GM12878 (cell line): ENCODE results near the gene NRAS. TPM values are rescaled to one million over a fixed set of nuclear protein-coding genes. Genes with fewer than 3 reads are reported as not detected.

Source experiments
- ATAC-seq: fragments of 200-7000 bp; cut with Tn5 transposase; 3 replicates; pipeline ENCODE4 v1.9.1; 2020; ENCODE audit warnings: mild to moderate bottlenecking, moderate library complexity
- BruUV-seq: library from RNA; stranded (reverse); fragments of 400-500 nt; replicated peaks from 2 replicates; lab custom pipeline; 2021; lab: Mats Ljungman, UMichigan
- CTCF ChIA-PET: fragments of 300-600 bp; sonication (Branson Sonifier 250); formaldehyde crosslinking; extraction: SDS; loops from one replicate; lab custom pipeline; 2021; ENCODE audit warnings: inconsistent platforms; lab: Yijun Ruan, JAX
- POLR2A ChIA-PET: fragments of 350-600 bp; formaldehyde crosslinking; extraction: SDS; loops from one replicate; lab custom pipeline; 2021; ENCODE audit warnings: inconsistent platforms; lab: Charles Lee
- RAD21 ChIA-PET: fragments of 300-600 bp; sonication (Branson Sonifier 250); formaldehyde crosslinking; loops from one replicate; lab custom pipeline; 2023; ENCODE audit warnings: antibody characterized with exemption; ENCODE audit not compliant: unreplicated experiment; lab: Charles Lee
- SMC1A ChIA-PET: fragments of 300-600 bp; sonication (Branson Sonifier 250); formaldehyde crosslinking; loops from one replicate; lab custom pipeline; 2023; ENCODE audit not compliant: unreplicated experiment, uncharacterized antibody; lab: Charles Lee
- DNase-seq: peaks from one replicate; pipeline ENCODE4 v3.0.0-alpha.2; 2011; ENCODE audit warnings: low read depth, low spot score
- FAIRE-seq: peaks from 3 replicates; lab custom pipeline; 2011; peaks lifted over from hg19 to GRCh38; lab: Jason Lieb, UNC
- H2AFZ ChIP-seq: 2 replicates; pipeline ENCODE4 v1.6.0; 2011; ENCODE audit warnings: low read depth, low read length, control low read depth; ENCODE audit not compliant: control insufficient read depth
- H3K27ac ChIP-seq: 2 replicates; pipeline ENCODE4 v1.5.1; 2011; ENCODE audit warnings: control low read depth; ENCODE audit not compliant: control insufficient read depth, insufficient read depth
- H3K27me3 ChIP-seq, 2 experiments: replicated peaks in 1 of 2; 2 replicates each; pipeline versions ENCODE4 v1.6.0 to v1.6.1; 2011; ENCODE audit warnings: low read length in 1 of 2; ENCODE audit not compliant: control insufficient read depth in 2 of 2, insufficient read depth in 2 of 2
- H3K36me3 ChIP-seq, 2 experiments: 2 replicates each; pipeline ENCODE4 v1.5.1; 2011; ENCODE audit warnings: low read length in 1 of 2; ENCODE audit not compliant: control insufficient read depth in 2 of 2, insufficient read depth in 2 of 2
- H3K4me1 ChIP-seq: 2 replicates; pipeline ENCODE4 v1.6.1; 2011; ENCODE audit warnings: mild to moderate bottlenecking, low read length, moderate library complexity, mixed read lengths; ENCODE audit not compliant: control insufficient read depth, insufficient read depth
- H3K4me2 ChIP-seq: 2 replicates; pipeline ENCODE4 v1.6.0; 2011; ENCODE audit warnings: control low read depth; ENCODE audit not compliant: control insufficient read depth, insufficient read depth
- H3K4me3 ChIP-seq: fragments of 200-600 bp; sonication (generic); 2 replicates; pipeline ENCODE4 v1.5.1; 2016
- H3K79me2 ChIP-seq: 2 replicates; pipeline ENCODE4 v1.6.0; 2011; ENCODE audit warnings: low read length; ENCODE audit not compliant: control insufficient read depth, insufficient read depth
- H3K9ac ChIP-seq: 2 replicates; pipeline ENCODE4 v1.8.0; 2011; ENCODE audit warnings: low read length, control low read depth, mixed read lengths; ENCODE audit not compliant: control insufficient read depth, insufficient read depth
- H3K9me3 ChIP-seq: replicated peaks from 3 replicates; pipeline ENCODE4 v1.5.1; 2011; ENCODE audit warnings: mild to moderate bottlenecking, low read length; ENCODE audit not compliant: control insufficient read depth, insufficient read depth
- H4K20me1 ChIP-seq: 2 replicates; pipeline ENCODE4 v1.6.0; 2011; ENCODE audit not compliant: control insufficient read depth, insufficient read depth
- CTCF ChIP-seq, 3 experiments: IDR thresholded peaks in 2 of 3; conservative IDR thresholded peaks in 1 of 3; 2 replicates each; pipeline ENCODE4 v1.5.1; 2011; ENCODE audit warnings: low read depth in 3 of 3, low read length in 3 of 3, mild to moderate bottlenecking in 3 of 3, control low read depth in 2 of 3, moderate library complexity in 2 of 3, inconsistent platforms in 1 of 3, mixed read lengths in 1 of 3; ENCODE audit not compliant: control insufficient read depth in 2 of 3, insufficient read depth in 1 of 3; ENCODE audit errors: extremely low read depth in 1 of 3
- ETV6 ChIP-seq, 2 experiments: fragments of 450-650 bp in 1 of 2; IDR thresholded peaks in 1 of 2; conservative IDR thresholded peaks in 1 of 2; 2 replicates each; pipeline ENCODE4 v1.6.1; 2014; ENCODE audit warnings: antibody characterized with exemption in 1 of 2, borderline replicate concordance in 1 of 2, low read depth in 1 of 2, mild to moderate bottlenecking in 1 of 2, moderate library complexity in 1 of 2
- RAD21 ChIP-seq: IDR thresholded peaks from 2 replicates; pipeline ENCODE4 v1.6.1; 2011; ENCODE audit warnings: mild to moderate bottlenecking, low read depth, low read length, moderate library complexity; ENCODE audit not compliant: insufficient read depth
- SPI1 ChIP-seq: IDR thresholded peaks from 2 replicates; pipeline ENCODE4 v1.6.1; 2011; ENCODE audit warnings: low read depth, mild to moderate bottlenecking, low read length, moderate library complexity, borderline replicate concordance; ENCODE audit not compliant: insufficient read depth
- WGBS: methylation state at CpG from one replicate; pipeline ENCODE4 v1.1.6; 2016; ENCODE audit warnings: low lambda C conversion rate; ENCODE audit not compliant: insufficient replicate concordance, insufficient coverage; ENCODE audit errors: missing lambda C conversion rate; 5-methylcytosine and 5-hydroxymethylcytosine counted together
- in situ Hi-C: fragments of 300-500 bp; cut with MboI; formaldehyde crosslinking; loops from 9 replicates; pipeline ENCODE4 v1.14.3; 2018; ENCODE audit warnings: mixed read lengths
- intact Hi-C: fragments of 100-400 bp; cut with micrococcal nuclease; formaldehyde crosslinking; loops from one replicate; pipeline ENCODE4 v1.14.2; 2022; ENCODE audit not compliant: unreplicated experiment
- polyA plus RNA-seq, 11 experiments: library from polyadenylated mRNA; depleted of rRNA in 4 of 11; unstranded in 6 of 11; stranded (reverse) in 5 of 11; fragments of >200 nt; fragmentation: Nextera tagmentation in 4 of 11; fragmentation: Illumina TruSeq in 1 of 11; extraction: Ambion mirVana in 4 of 11; extraction: Trizol in 1 of 11; gene quantifications; 1 replicate in 1 of 11; 2 replicates in 10 of 11; pipeline versions ENCODE4 v1.2.1 to v1.2.3, GENCODE V29; 2011 to 2016; ENCODE audit warnings: inconsistent platforms in 2 of 11, missing spikeins in 2 of 11, low read depth in 1 of 11
- total RNA-seq, 4 experiments: library from RNA; depleted of rRNA in 3 of 4; stranded (reverse); fragments of >200 nt in 3 of 4; fragmentation: Illumina TruSeq in 1 of 4; extraction: Trizol in 1 of 4; gene quantifications; 2 replicates each; pipeline versions ENCODE4 v1.2.1 to v1.2.3, GENCODE V29; 2013 to 2021

Gene NRAS
- total and polyA plus RNA-seq, 10 of the 15 experiments (the other 5 are each of a cell fraction or from before 2014, with no cell fraction given): 31.7 to 73.2 (median 66.2) TPM

- SMC1A ChIA-PET: interaction anchor here (0.7 to 1.2 kb wide), 3 partner anchors 10 to 243 kb away, joined by 3 to 5 read pairs (median 3); no protein-coding TSS in a partner anchor
Measured at GRCh38 chr1:114671011-114671938, 45.3 kb downstream of the NRAS start.

More at GRCh38 chr1:114671011-114671938, 45.3 kb downstream of the NRAS start:
- ChIA-PET RAD21 (no interaction called here), POLR2A (no interaction called here), CTCF (interaction anchor here (0.6 to 5.0 kb wide), 8 partner anchors 9 to 523 kb away, joined by 3 to 31 read pairs (median 4); partner anchors contain the start of gene AMPD1)
- 47% methylated on average over 9 of the region's 9 CpGs for WGBS
- no TSS peak for BruUV-seq
- Histone ChIP-seq H3K79me2 (no peaks in the 10 kb centered on the region), H3K9me3 (no peaks in the 10 kb centered on the region), H2AFZ (no peak overlapping the region), H3K4me2 (no peak overlapping the region), H3K9ac (no peak overlapping the region), H3K27me3 (no peaks in the 10 kb centered on the region; a peak in 1 of 4 replicates), H3K36me3 (no peaks in the 10 kb centered on the region), H3K4me3 (no peak overlapping the region), H4K20me1 (no peaks in the 10 kb centered on the region), H3K4me1 (peaks cover 5% of the 10 kb centered on the region), H3K27ac (no peak overlapping the region)
- no peak for FAIRE-seq
- in situ Hi-C loops: loop anchor here (10.0 kb wide), 1 partner anchor 326 kb away; no protein-coding TSS in a partner anchor
- no peak for DNase-seq
- peak in 2 of 3 experiments; percentile 17 to 22; a peak in 3 of 6 replicates for TF ChIP-seq CTCF (IDR thresholded peaks at IDR 0.05 in 2 of 3, conservative IDR thresholded peaks at IDR 0.05 in 1 of 3; ENCODE audit: control insufficient read depth in 2 of 3, extremely low read depth in 1 of 3, insufficient read depth in 1 of 3, low read depth in 3 of 3, low read length in 3 of 3)
- TF ChIP-seq SPI1: no peak
- TF ChIP-seq ETV6 (conservative IDR thresholded peaks at IDR 0.05 in 1 of 2, IDR thresholded peaks at IDR 0.05 in 1 of 2; ENCODE audit: borderline replicate concordance in 1 of 2, low read depth in 1 of 2): peak in 1 of 2 experiments; percentile 90; a peak in 1 of 4 replicates
- TF ChIP-seq RAD21: peak; percentile 26; the same call in 1 of the 2 replicates
- no peak for ATAC-seq
- intact Hi-C loops: loop anchor here (5.0 kb wide), 1 partner anchor 324 kb away; no protein-coding TSS in a partner anchor
